GM12864 (cell line): ENCODE results near the gene EPHA6.

Source experiments
- DNase-seq: peaks from one replicate; pipeline ENCODE4 v3.0.0-alpha.2; 2011; ENCODE audit warnings: low read depth
- H3K4me3 ChIP-seq: 2 replicates; pipeline ENCODE4 v1.5.1; 2011; ENCODE audit warnings: mild to moderate bottlenecking, low read depth, low read length, control low read depth
- CTCF ChIP-seq: IDR thresholded peaks from 2 replicates; pipeline ENCODE4 v1.5.1; 2011; ENCODE audit warnings: low read depth, mild to moderate bottlenecking, moderate library complexity, low read length, control low read depth, inconsistent platforms; ENCODE audit errors: missing control alignments

The EPHA6 gene

GRCh38 chr3:97698691-97699090 is 884.3 kb downstream of the EPHA6 start:
- TF ChIP-seq CTCF: no peak
- no peak for DNase-seq
- no peak overlapping the region for H3K4me3 ChIP-seq

- TF ChIP-seq CTCF: no peak
- no peak for DNase-seq
- no peak overlapping the region for H3K4me3 ChIP-seq
Measured at GRCh38 chr3:97699889-97700288, 885.5 kb downstream of the EPHA6 start.

- TF ChIP-seq CTCF: no peak
- DNase-seq: no peak
- no peak overlapping the region for H3K4me3 ChIP-seq
Measured at GRCh38 chr3:97705764-97706163, 891.4 kb downstream of the EPHA6 start.

GRCh38 chr3:97706226-97706625 is 891.8 kb downstream of the EPHA6 start:
- TF ChIP-seq CTCF: no peak
- H3K4me3 ChIP-seq: no peak overlapping the region
- DNase-seq: no peak

- no peak for TF ChIP-seq CTCF
- DNase-seq: no peak
- no peak overlapping the region for H3K4me3 ChIP-seq
Measured at GRCh38 chr3:97711654-97712053, 897.3 kb downstream of the EPHA6 start.

GRCh38 chr3:97712919-97713318 is 898.5 kb downstream of the EPHA6 start:
- no peak overlapping the region for H3K4me3 ChIP-seq
- DNase-seq: no peak
- TF ChIP-seq CTCF: no peak

- no peak for TF ChIP-seq CTCF
- no peak for DNase-seq
- H3K4me3 ChIP-seq: no peak overlapping the region
Measured at GRCh38 chr3:97713634-97714033, 899.2 kb downstream of the EPHA6 start.
